OCI-LY3 (cell line): ENCODE data around the gene CR1L.

ENCODE experiments used
- EZH2phosphoT487 ChIP-seq: fragments of 200-600 bp; shearing (Covaris generic); IDR thresholded peaks from 2 replicates; pipeline ENCODE4 v1.6.1; 2018; ENCODE audit warnings: antibody characterized with exemption, mixed run types, low read depth
- TF ChIP-seq, protein P1 (sequence below): fragments of 200-600, 300-600 bp; sonication (generic); IDR thresholded peaks from 2 replicates; pipeline ENCODE4 v1.5.1; 2014; ENCODE audit warnings: antibody characterized with exemption, low read length, low read depth

DNA sequence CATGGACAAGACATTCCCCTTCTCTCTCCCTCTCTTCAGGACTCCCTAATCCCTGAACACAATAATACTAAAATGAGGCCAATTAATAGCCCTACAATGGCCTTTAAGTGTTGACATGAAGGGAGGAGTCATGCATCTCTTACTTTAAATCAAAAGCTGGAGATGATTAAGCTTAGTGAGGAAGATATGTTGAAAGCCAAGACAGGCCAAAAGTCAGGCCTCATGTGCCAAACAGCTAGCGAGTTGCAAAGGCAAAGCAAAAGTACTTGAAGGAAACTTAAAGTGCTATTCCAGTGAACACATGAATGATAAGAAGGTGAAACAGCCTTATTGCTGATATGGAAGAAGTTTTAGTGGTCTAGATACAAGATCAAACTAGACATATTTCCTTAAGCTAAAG is 57.4 kb downstream of the CR1L start:
- TF ChIP-seq, protein P1, sequence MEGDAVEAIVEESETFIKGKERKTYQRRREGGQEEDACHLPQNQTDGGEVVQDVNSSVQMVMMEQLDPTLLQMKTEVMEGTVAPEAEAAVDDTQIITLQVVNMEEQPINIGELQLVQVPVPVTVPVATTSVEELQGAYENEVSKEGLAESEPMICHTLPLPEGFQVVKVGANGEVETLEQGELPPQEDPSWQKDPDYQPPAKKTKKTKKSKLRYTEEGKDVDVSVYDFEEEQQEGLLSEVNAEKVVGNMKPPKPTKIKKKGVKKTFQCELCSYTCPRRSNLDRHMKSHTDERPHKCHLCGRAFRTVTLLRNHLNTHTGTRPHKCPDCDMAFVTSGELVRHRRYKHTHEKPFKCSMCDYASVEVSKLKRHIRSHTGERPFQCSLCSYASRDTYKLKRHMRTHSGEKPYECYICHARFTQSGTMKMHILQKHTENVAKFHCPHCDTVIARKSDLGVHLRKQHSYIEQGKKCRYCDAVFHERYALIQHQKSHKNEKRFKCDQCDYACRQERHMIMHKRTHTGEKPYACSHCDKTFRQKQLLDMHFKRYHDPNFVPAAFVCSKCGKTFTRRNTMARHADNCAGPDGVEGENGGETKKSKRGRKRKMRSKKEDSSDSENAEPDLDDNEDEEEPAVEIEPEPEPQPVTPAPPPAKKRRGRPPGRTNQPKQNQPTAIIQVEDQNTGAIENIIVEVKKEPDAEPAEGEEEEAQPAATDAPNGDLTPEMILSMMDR, result no peak
- TF ChIP-seq EZH2phosphoT487, result no peak
